Lower leg skin (tissue), 4 donors: ENCODE measurements around the gene CASR. TPM values are rescaled to one million over a fixed set of nuclear protein-coding genes. Genes with fewer than 3 reads are reported as not detected.
"Not testable (repeated sequence)": the region's sequence is repeated elsewhere in the genome, so short reads cannot be mapped to it uniquely, and the experiment has no call there.

Experiments
- DNase-seq, 2 donors: peaks; one replicate each; pipeline ENCODE4 v3.0.0-alpha.2; 2019; ENCODE audit warnings: low spot score in 2 of 2
- H3K4me3 ChIP-seq: fragments of 200-600 bp; sonication (generic); 2 replicates; pipeline ENCODE4 v1.5.1; 2017; ENCODE audit warnings: mild to moderate bottlenecking, low read depth; ENCODE audit not compliant: poor library complexity, severe bottlenecking
- CTCF ChIP-seq, 3 donors: fragments of 450-650 bp; IDR thresholded peaks; one replicate each; pipeline ENCODE4 v1.5.1; 2016; ENCODE audit warnings: antibody characterized with exemption in 3 of 3, mild to moderate bottlenecking in 3 of 3, moderate library complexity in 2 of 3
- POLR2A ChIP-seq, 2 donors: fragments of 450-650 bp; IDR thresholded peaks; one replicate each; pipeline ENCODE4 v1.6.1; 2016 to 2017; ENCODE audit warnings: antibody characterized with exemption in 2 of 2, mild to moderate bottlenecking in 1 of 2, moderate library complexity in 1 of 2
- WGBS, 2 donors: methylation state at CpG; one replicate each; pipeline ENCODE4 v1.1.5; 2018; 5-methylcytosine and 5-hydroxymethylcytosine counted together
- intact Hi-C: fragments of 100-400 bp; cut with DNase I; formaldehyde crosslinking; loops from one replicate; pipeline ENCODE4 v1.15.0; 2023; ENCODE audit warnings: low total_unique reads
- total RNA-seq, 4 donors: library from RNA; depleted of rRNA; stranded (reverse); fragments of >200 nt; gene quantifications; one replicate each; pipeline ENCODE4 v1.1.0, GENCODE V29; 2016

Gene CASR
- not detected for total RNA-seq

- H3K4me3 ChIP-seq = no peak within 1 kb of the TSS
- intact Hi-C loops = no loop called here
- 6 to 10% methylated on average over 14 of the region's 14 CpGs for WGBS, 2 donors
- no peak for DNase-seq
- TF ChIP-seq POLR2A (IDR thresholded peaks at IDR 0.05) (no peak), CTCF (IDR thresholded peaks at IDR 0.05) (no peak)
Observed at GRCh38 chr3:122183521-122183892, at the start of gene CASR. CASR (plus strand) TSS chr3:122183668; CDS start chr3:122254190, 70,522 bp downstream.

- TF ChIP-seq CTCF (IDR thresholded peaks at IDR 0.05) (no peak), POLR2A (IDR thresholded peaks at IDR 0.05) (no peak)
- DNase-seq = no peak
- intact Hi-C loops = no loop called here
- no peak overlapping the region for H3K4me3 ChIP-seq
- 55 to 68% methylated on average over 3 of the region's 3 CpGs for WGBS, 2 donors
Observed at GRCh38 chr3:122146466-122146865, 37.0 kb upstream of the CASR start.

- H3K4me3 ChIP-seq = no peak overlapping the region
- intact Hi-C loops = no loop called here
- DNase-seq = no peak
- 70 to 72% methylated on average over 2 of the region's 2 CpGs for WGBS, 2 donors
- TF ChIP-seq POLR2A (IDR thresholded peaks at IDR 0.05) (no peak), CTCF (IDR thresholded peaks at IDR 0.05) (no peak)
Observed at GRCh38 chr3:122148941-122149627, 34.4 kb upstream of the CASR start.

- intact Hi-C loops = no loop called here
- no peak for TF ChIP-seq POLR2A (IDR thresholded peaks at IDR 0.05)
- no peak for DNase-seq
- no peak overlapping the region for H3K4me3 ChIP-seq
- WGBS, 2 donors = 54 to 59% methylated on average over 2 of the region's 2 CpGs
Observed at GRCh38 chr3:122151480-122151879, 32.0 kb upstream of the CASR start.

GRCh38 chr3:122164983-122165382 is 18.5 kb upstream of the CASR start:
- WGBS, 2 donors = 97% methylated on average over 4 of the region's 31 CpGs; no CpG with 5 or more reads in 1 of the 2 donors
- intact Hi-C loops = not testable (repeated sequence)

GRCh38 chr3:122167630-122168029 is 15.8 kb upstream of the CASR start:
- no peak for DNase-seq
- H3K4me3 ChIP-seq = no peak overlapping the region
- intact Hi-C loops = no loop called here
- no peak for TF ChIP-seq POLR2A (IDR thresholded peaks at IDR 0.05)
- TF ChIP-seq CTCF (IDR thresholded peaks at IDR 0.05) = no peak

More at GRCh38 chr3:122164983-122165382, 18.5 kb upstream of the CASR start:
- DNase-seq, H3K4me3 ChIP-seq: not testable (repeated sequence)

- H3K4me3 ChIP-seq = no peak overlapping the region
- intact Hi-C loops = no loop called here
- 83 to 85% methylated on average over 3 of the region's 3 CpGs for WGBS, 2 donors
- DNase-seq = no peak
- TF ChIP-seq CTCF (IDR thresholded peaks at IDR 0.05) = no peak
- no peak for TF ChIP-seq POLR2A (IDR thresholded peaks at IDR 0.05)
Observed at GRCh38 chr3:122168044-122168443, 15.4 kb upstream of the CASR start.
